Endodermal cell (in vitro differentiated cells): ENCODE results near the gene AGK. TPM values are rescaled to one million over a fixed set of nuclear protein-coding genes. Genes with fewer than 3 reads are reported as not detected.

Experiments
- DNase-seq: peaks from one replicate; pipeline ENCODE4 v3.0.0-alpha.2; 2017
- H3K27ac ChIP-seq: 2 replicates; pipeline ENCODE4 v1.5.1; 2013; ENCODE audit warnings: mild to moderate bottlenecking, low read depth, low read length, moderate library complexity
- H3K27me3 ChIP-seq: 2 replicates; pipeline ENCODE4 v1.6.1; 2013; ENCODE audit warnings: mild to moderate bottlenecking, low read length, moderate library complexity; ENCODE audit not compliant: insufficient read depth, control insufficient read depth, poor library complexity, severe bottlenecking
- H3K36me3 ChIP-seq: 2 replicates; pipeline ENCODE4 v1.7.0; 2013; ENCODE audit warnings: mild to moderate bottlenecking, low read length, moderate library complexity; ENCODE audit not compliant: control insufficient read depth, insufficient read depth
- H3K4me1 ChIP-seq: one replicate; pipeline ENCODE4 v1.7.0; 2013; ENCODE audit warnings: low read length; ENCODE audit not compliant: control insufficient read depth, insufficient read depth
- H3K4me3 ChIP-seq: 2 replicates; pipeline ENCODE4 v1.5.1; 2013; ENCODE audit warnings: mild to moderate bottlenecking, low read length, moderate library complexity
- H3K9ac ChIP-seq: 2 replicates; pipeline ENCODE4 v1.6.1; 2013; ENCODE audit warnings: mild to moderate bottlenecking, low read length, moderate library complexity; ENCODE audit not compliant: poor library complexity, severe bottlenecking; ENCODE audit errors: extremely low read depth
- H3K9me3 ChIP-seq: 2 replicates; pipeline ENCODE4 v1.6.1; 2013; ENCODE audit warnings: mild to moderate bottlenecking, low read length, moderate library complexity; ENCODE audit not compliant: control insufficient read depth
- H3K27ac Mint-ChIP-seq: 2 replicates; pipeline ENCODE4 v1.8.0; 2020; ENCODE audit warnings: mixed read lengths
- H3K27me3 Mint-ChIP-seq: 2 replicates; pipeline ENCODE4 v1.8.0; 2021; ENCODE audit warnings: mild to moderate bottlenecking, mixed read lengths; ENCODE audit not compliant: insufficient read depth
- H3K36me3 Mint-ChIP-seq: 2 replicates; pipeline ENCODE4 v1.8.0; 2020; ENCODE audit warnings: low read depth, mixed read lengths
- H3K4me1 Mint-ChIP-seq: 2 replicates; pipeline ENCODE4 v1.8.0; 2020; ENCODE audit warnings: mixed read lengths
- H3K4me3 Mint-ChIP-seq: 2 replicates; pipeline ENCODE4 v1.8.0; 2020; ENCODE audit warnings: mild to moderate bottlenecking, moderate library complexity, mixed read lengths
- H3K9me3 Mint-ChIP-seq: 2 replicates; pipeline ENCODE4 v1.8.0; 2020; ENCODE audit warnings: mild to moderate bottlenecking, mixed read lengths
- CTCF ChIP-seq: fragments of 200-600 bp; sonication (generic); conservative IDR thresholded peaks from 2 replicates; pipeline ENCODE4 v1.5.0; 2021; ENCODE audit warnings: antibody characterized with exemption, mild to moderate bottlenecking
- WGBS, 2 experiments: methylation state at CpG; one replicate each; pipeline versions ENCODE4 v1.1.5 to v1.1.7; 2013; ENCODE audit warnings: missing lambda C conversion rate in 2 of 2, mixed read lengths in 1 of 2; ENCODE audit not compliant: insufficient coverage in 1 of 2, insufficient read length in 1 of 2; 5-methylcytosine and 5-hydroxymethylcytosine counted together
- total RNA-seq, 2 donors: library from RNA; stranded (reverse); fragmentation: NEBNext Ultra II Directional in 1 of 2; extraction: Animal tissue kit (Norgen Biotek cat#: 25700) in 1 of 2; gene quantifications; 2 replicates in 1 of 2; 3 replicates in 1 of 2; pipeline ENCODE4 v1.2.1, GENCODE V29; 2021

The AGK gene
- total RNA-seq, 2 donors from 2014 or later = 30.2 to 41.7 TPM

DNA sequence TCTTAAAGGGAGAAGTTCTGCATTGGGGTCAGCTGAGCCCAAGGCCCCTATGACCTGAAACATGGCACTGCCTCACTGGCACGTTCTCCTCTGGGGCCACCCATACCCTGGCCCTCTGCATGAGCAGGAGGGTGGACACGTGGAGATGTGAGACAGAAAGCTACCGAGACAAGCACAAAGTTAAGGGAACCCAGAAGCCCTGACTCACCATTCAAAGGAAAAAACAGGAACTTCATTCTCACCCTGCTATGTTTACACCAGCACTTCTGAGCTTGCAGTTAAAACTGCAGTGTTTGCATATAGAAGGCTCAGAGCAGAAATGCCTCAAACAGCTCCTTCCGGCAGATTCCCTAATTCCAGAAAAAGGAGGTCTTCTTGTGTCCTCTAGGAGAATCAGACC lies 109.0 kb downstream of the AGK start:
- Histone ChIP-seq H3K9me3 (no peaks in the 10 kb centered on the region), H3K4me3 (no peak overlapping the region), H3K4me1 (no peaks in the 10 kb centered on the region), H3K27ac (no peak overlapping the region), H3K9ac (no peak overlapping the region), H3K36me3 (peaks cover 9% of the 10 kb centered on the region), H3K27me3 (no peaks in the 10 kb centered on the region)
- H3K27ac Mint-ChIP-seq = no peak overlapping the region
- H3K27me3 Mint-ChIP-seq = no peaks in the 10 kb centered on the region
- no peaks in the 10 kb centered on the region for H3K4me1 Mint-ChIP-seq
- TF ChIP-seq CTCF = no peak
- H3K4me3 Mint-ChIP-seq = no peak overlapping the region
- no peak for DNase-seq
- WGBS, 2 experiments = 95 to 100% methylated on average over 1 to 4 of the region's 4 CpGs
- H3K9me3 Mint-ChIP-seq = no peaks in the 10 kb centered on the region
- H3K36me3 Mint-ChIP-seq = peaks cover 24% of the 10 kb centered on the region

- H3K4me1 Mint-ChIP-seq = no peaks in the 10 kb centered on the region
- H3K9me3 Mint-ChIP-seq = no peaks in the 10 kb centered on the region
- no peak overlapping the region for H3K27ac Mint-ChIP-seq
Observed at GRCh38 chr7:141663081-141663849, 112.1 kb downstream of the AGK start.

GRCh38 chr7:141664450-141664849 lies 113.2 kb downstream of the AGK start:
- no peaks in the 10 kb centered on the region for H3K27me3 Mint-ChIP-seq
- WGBS, 2 experiments = 97% methylated on average over 5 to 6 of the region's 6 CpGs
- no peak for TF ChIP-seq CTCF
- H3K36me3 Mint-ChIP-seq = peaks cover 38% of the 10 kb centered on the region
- Histone ChIP-seq H3K4me1 (no peaks in the 10 kb centered on the region), H3K27ac (no peak overlapping the region), H3K4me3 (no peak overlapping the region), H3K9ac (no peak overlapping the region), H3K36me3 (peaks cover 8% of the 10 kb centered on the region), H3K27me3 (no peaks in the 10 kb centered on the region), H3K9me3 (no peaks in the 10 kb centered on the region)
- no peak overlapping the region for H3K4me3 Mint-ChIP-seq
- H3K27ac Mint-ChIP-seq = no peak overlapping the region
- no peaks in the 10 kb centered on the region for H3K4me1 Mint-ChIP-seq
- no peak for DNase-seq
- H3K9me3 Mint-ChIP-seq = no peaks in the 10 kb centered on the region

More at GRCh38 chr7:141663081-141663849, 112.1 kb downstream of the AGK start:
- Mint-ChIP-seq H3K4me3 (no peak overlapping the region), H3K27me3 (no peaks in the 10 kb centered on the region), H3K36me3 (peaks cover 39% of the 10 kb centered on the region)
- H3K27me3 ChIP-seq = no peaks in the 10 kb centered on the region
- no peak for DNase-seq
- no peaks in the 10 kb centered on the region for H3K9me3 ChIP-seq
- H3K4me3 ChIP-seq = no peak overlapping the region
- H3K36me3 ChIP-seq = peaks cover 8% of the 10 kb centered on the region
- H3K4me1 ChIP-seq = no peaks in the 10 kb centered on the region
- TF ChIP-seq CTCF = no peak
- H3K27ac ChIP-seq = no peak overlapping the region
- 84 to 95% methylated on average over 6 of the region's 6 CpGs for WGBS, 2 experiments
- H3K9ac ChIP-seq = no peak overlapping the region
